Testis (tissue), 2 donors: ENCODE results near the gene TTC33.

ENCODE experiments used
- POLR2A ChIP-seq: fragments of 450-650 bp; IDR thresholded peaks from one replicate; pipeline ENCODE4 v1.6.1; 2017; ENCODE audit warnings: antibody characterized with exemption, mild to moderate bottlenecking, moderate library complexity
- TF ChIP-seq, protein P1 (sequence below), 3 experiments: fragments of 450-650 bp in 2 of 3; fragments of 200-600 bp in 1 of 3; sonication (generic) in 1 of 3; IDR thresholded peaks; one replicate each; pipeline ENCODE4 v1.5.1; 2016 to 2019; ENCODE audit warnings: antibody characterized with exemption in 3 of 3, mild to moderate bottlenecking in 2 of 3, moderate library complexity in 1 of 3

DNA sequence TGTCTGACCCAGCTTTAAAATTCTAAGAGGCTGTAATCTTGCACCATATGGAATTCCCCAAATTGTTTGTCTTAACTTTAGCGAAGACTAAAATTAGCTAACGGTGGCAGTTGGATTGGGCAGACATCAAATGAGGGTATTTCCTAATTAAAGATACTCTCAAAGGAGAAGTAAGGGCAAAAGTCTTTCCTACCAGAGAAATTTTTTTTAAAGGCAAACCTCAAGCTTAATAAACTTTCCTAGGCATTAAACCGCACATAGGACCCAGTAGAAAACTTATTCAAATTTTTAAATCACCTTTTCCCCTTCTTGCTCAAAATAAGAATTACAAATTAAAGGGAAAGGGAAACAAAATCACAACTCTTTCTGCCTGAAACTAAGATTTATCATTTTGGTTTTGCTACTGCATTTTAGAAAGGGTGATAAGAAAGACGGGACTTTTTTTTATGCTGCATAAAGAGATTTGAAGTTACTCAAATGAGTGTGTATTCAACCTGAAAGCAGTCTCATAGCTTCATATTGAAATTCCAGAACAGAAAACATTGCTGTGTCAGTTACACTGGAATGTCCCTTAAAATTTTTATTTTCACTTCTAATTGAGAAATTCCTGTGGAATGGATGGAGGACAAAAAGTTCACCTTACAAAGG is 265.2 kb downstream of the TTC33 start:
- no peak for TF ChIP-seq POLR2A
- TF ChIP-seq, protein P1, sequence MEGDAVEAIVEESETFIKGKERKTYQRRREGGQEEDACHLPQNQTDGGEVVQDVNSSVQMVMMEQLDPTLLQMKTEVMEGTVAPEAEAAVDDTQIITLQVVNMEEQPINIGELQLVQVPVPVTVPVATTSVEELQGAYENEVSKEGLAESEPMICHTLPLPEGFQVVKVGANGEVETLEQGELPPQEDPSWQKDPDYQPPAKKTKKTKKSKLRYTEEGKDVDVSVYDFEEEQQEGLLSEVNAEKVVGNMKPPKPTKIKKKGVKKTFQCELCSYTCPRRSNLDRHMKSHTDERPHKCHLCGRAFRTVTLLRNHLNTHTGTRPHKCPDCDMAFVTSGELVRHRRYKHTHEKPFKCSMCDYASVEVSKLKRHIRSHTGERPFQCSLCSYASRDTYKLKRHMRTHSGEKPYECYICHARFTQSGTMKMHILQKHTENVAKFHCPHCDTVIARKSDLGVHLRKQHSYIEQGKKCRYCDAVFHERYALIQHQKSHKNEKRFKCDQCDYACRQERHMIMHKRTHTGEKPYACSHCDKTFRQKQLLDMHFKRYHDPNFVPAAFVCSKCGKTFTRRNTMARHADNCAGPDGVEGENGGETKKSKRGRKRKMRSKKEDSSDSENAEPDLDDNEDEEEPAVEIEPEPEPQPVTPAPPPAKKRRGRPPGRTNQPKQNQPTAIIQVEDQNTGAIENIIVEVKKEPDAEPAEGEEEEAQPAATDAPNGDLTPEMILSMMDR (IDR thresholded peaks at IDR 0.05), result no peak
